ENCODE measurements around the gene METTL4. TPM values are rescaled to one million over a fixed set of nuclear protein-coding genes. Genes with fewer than 3 reads are reported as not detected.

METTL4 gene
- total and polyA plus RNA-seq, 2 donors from 2014 or later = 7.2 to 15.2 TPM

DNA sequence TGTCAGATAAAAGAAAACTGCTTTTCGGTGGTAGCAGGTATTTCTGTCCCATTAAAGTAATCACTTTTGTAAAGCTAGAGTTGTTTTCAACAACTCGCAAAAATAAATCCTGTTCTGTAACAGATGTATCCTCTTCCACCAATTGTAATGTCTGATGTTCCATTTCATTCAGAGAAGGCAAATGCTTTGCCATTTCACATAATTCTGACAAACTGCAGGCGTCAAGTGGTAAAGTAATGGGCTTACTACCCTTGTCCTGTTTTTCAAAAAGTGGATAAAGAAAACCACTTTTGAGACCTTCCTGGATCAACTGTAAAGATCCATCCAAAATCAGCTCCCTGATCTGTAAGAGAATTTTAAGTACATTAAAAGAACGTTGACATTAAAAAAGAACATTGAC lies 16.6 kb downstream of the METTL4 start:
- no peak for TF ChIP-seq CTCF (IDR thresholded peaks at IDR 0.05; ENCODE audit: borderline replicate concordance, extremely low read depth, insufficient read depth)

GRCh38 chr18:2551425-2551824 lies 19.9 kb downstream of the METTL4 start:
- Histone ChIP-seq H3K4me1 (ENCODE audit: control insufficient read depth in 2 of 3, insufficient read depth in 2 of 3, low read depth in 1 of 3, low read length in 3 of 3) (no peaks in the 10 kb centered on the region), H3K9me3 (ENCODE audit: control insufficient read depth in 2 of 3, insufficient read depth in 1 of 3, low read length in 3 of 3) (no peaks in the 10 kb centered on the region), H3K4me3 (ENCODE audit: low read length in 3 of 3) (no peak overlapping the region), H3K27me3 (ENCODE audit: control insufficient read depth, insufficient read depth, low read length) (no peaks in the 10 kb centered on the region), H3K27ac (ENCODE audit: low read depth in 2 of 2, low read length in 2 of 2) (no peak overlapping the region), H3K36me3 (ENCODE audit: control insufficient read depth in 2 of 3, insufficient read depth in 3 of 3, low read length in 3 of 3) (peaks cover 0 to 3% (median 2%) of the 10 kb centered on the region in 3 donors), H3K9ac (ENCODE audit: low read length in 3 of 3) (no peak overlapping the region)
- TF ChIP-seq CTCF (IDR thresholded peaks at IDR 0.05; ENCODE audit: borderline replicate concordance, extremely low read depth, insufficient read depth) = no peak
- intact Hi-C loops (cut with DNase I) = no loop called here
- no peak for FAIRE-seq
- DNase-seq = no peak

More for the DNA sequence above, 16.6 kb downstream of the METTL4 start:
- no peak overlapping the region for H3K4me3 ChIP-seq (ENCODE audit: low read length in 3 of 3)
- no peaks in the 10 kb centered on the region for H3K9me3 ChIP-seq (ENCODE audit: control insufficient read depth in 2 of 3, insufficient read depth in 1 of 3, low read length in 3 of 3)
- FAIRE-seq = no peak
- H3K36me3 ChIP-seq (ENCODE audit: control insufficient read depth in 2 of 3, insufficient read depth in 3 of 3, low read length in 3 of 3) = no peaks in the 10 kb centered on the region
- no peaks in the 10 kb centered on the region for H3K4me1 ChIP-seq (ENCODE audit: control insufficient read depth in 2 of 3, insufficient read depth in 2 of 3, low read depth in 1 of 3, low read length in 3 of 3)
- no peak overlapping the region for H3K27ac ChIP-seq (ENCODE audit: low read depth in 2 of 2, low read length in 2 of 2)
- H3K27me3 ChIP-seq (ENCODE audit: control insufficient read depth, insufficient read depth, low read length) = no peaks in the 10 kb centered on the region
- intact Hi-C loops (cut with DNase I) = no loop called here
- H3K9ac ChIP-seq (ENCODE audit: low read length in 3 of 3) = no peak overlapping the region
- no peak for DNase-seq

DNA sequence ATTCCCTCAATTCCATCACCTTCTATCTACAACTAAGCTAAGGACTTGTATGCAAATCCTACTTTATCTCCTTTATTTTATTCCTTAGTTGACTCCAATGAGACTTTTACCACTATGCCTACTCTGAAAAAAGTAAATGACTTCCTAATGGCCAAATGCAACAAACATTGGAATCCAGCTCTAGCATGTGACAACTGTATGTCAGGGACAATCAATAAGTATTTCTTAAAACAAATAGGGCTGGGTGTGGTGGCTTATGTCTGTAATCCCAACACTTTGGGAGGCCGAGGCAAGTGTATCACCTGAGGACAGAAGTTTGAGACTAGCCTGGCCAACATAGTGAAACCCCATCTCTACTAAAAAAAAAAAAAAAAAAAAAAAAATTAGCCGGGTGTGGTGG lies 21.8 kb downstream of the METTL4 start:
- Histone ChIP-seq H3K9ac (ENCODE audit: low read length in 3 of 3) (no peak overlapping the region), H3K4me3 (ENCODE audit: low read length in 3 of 3) (no peak overlapping the region), H3K27me3 (ENCODE audit: control insufficient read depth, insufficient read depth, low read length) (no peaks in the 10 kb centered on the region), H3K36me3 (ENCODE audit: control insufficient read depth in 2 of 3, insufficient read depth in 3 of 3, low read length in 3 of 3) (peaks cover 0 to 3% (median 2%) of the 10 kb centered on the region in 3 donors), H3K27ac (ENCODE audit: low read depth in 2 of 2, low read length in 2 of 2) (no peak overlapping the region), H3K4me1 (ENCODE audit: control insufficient read depth in 2 of 3, insufficient read depth in 2 of 3, low read depth in 1 of 3, low read length in 3 of 3) (no peaks in the 10 kb centered on the region), H3K9me3 (ENCODE audit: control insufficient read depth in 2 of 3, insufficient read depth in 1 of 3, low read length in 3 of 3) (no peaks in the 10 kb centered on the region)
- intact Hi-C loops (cut with DNase I) = loop anchor here (10.0 kb wide), 1 partner anchor 965 kb away; no protein-coding TSS in a partner anchor
- TF ChIP-seq CTCF (IDR thresholded peaks at IDR 0.05; ENCODE audit: borderline replicate concordance, extremely low read depth, insufficient read depth) = no peak
- FAIRE-seq = no peak
- no peak for DNase-seq

All from kidney (tissue), 14 donors.